ENCODE results near the gene ROR2. TPM values are rescaled to one million over a fixed set of nuclear protein-coding genes. Genes with fewer than 3 reads are reported as not detected.
A peak's percentile ranks its signal among the peaks of the same experiment; 100 is the strongest.

ROR2 gene
- total and polyA plus RNA-seq, 10 donors: 0.65 to 15.6 (median 6.0) TPM

DNA sequence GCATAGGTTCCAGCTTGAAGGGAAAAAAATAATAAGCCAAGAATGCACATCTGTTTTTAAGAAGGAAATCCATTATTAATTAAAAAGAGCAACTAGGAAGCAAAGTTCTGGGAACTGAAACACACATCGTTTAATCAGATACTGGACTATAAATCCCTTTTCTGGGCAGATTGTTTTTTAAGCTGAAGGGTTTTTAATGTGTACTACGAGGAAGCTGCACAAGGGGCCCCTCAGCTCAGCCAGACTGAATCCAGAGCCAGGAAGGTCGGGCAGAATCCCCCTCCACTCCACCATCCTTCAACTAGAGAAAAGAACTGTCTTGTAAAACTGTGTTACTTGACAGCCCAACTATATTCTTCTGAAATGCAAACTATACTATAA lies 49.2 kb downstream of the ROR2 start:
- Histone ChIP-seq H3K9me3 (no peaks in the 10 kb centered on the region), H3K27ac (peak overlapping the region in 2 of 8 donors; percentile 1 to 4), H3K27me3 (replicated peaks in 1 of 7) (peaks cover 0 to 25% (median 0%) of the 10 kb centered on the region in 7 donors), H3K4me3 (no peak overlapping the region), H3K4me1 (peaks cover 0 to 25% (median 8%) of the 10 kb centered on the region in 6 donors), H3K36me3 (no peaks in the 10 kb centered on the region)
- 44 to 69% (median 55%) methylated on average over 3 of the region's 3 CpGs for WGBS, 5 donors
- TF ChIP-seq CTCF (IDR thresholded peaks at IDR 0.05 in 8 of 11, conservative IDR thresholded peaks at IDR 0.05 in 3 of 11) (no peak), POLR2AphosphoS5 (IDR thresholded peaks at IDR 0.05) (no peak), POLR2A (IDR thresholded peaks at IDR 0.05) (no peak)
- no peak for DNase-seq
- intact Hi-C loops (cut with DNase I; ENCODE audit: low total_unique reads): no loop called here

DNA sequence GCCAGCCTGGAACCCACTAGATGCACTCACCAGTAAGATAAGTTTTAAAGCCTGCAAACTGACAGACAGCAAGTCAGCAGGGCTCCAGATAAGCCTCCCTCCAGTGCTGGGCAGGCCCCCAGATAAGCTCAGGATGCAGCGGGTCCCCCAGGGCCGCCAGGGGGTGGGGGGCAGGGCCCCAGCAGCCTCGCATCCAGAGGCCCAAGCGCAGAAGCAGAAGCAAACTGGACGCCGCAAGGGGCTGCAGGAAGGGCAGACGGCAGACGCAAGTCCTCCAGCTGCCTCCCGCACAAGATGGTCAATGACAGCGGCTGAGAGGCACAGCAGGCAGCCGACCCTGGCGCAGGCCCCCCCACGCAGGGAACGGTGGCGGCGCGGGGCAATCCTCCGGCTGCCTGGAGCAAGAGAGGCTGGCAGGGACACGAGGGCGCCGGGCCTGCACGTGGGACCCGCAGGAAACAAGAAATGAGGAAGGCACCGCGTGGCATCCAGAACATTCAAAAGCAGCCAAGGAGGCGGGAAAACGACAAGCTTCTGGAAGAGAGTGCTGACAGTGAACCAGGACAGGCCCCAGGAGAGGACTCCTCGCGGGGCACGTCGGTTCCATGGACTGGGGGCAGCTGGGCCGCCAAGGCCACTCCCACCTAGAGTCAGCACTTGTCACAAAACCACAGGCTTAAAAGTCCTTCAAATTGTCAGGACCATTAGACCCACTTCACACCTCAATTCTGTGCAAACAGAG lies 49.8 kb downstream of the ROR2 start:
- H3K27me3 ChIP-seq (replicated peaks in 1 of 7): peaks cover 0 to 29% (median 0%) of the 10 kb centered on the region in 7 donors
- 55 to 69% (median 63%) methylated on average over 31 to 32 of the region's 32 CpGs for WGBS, 5 donors
- peaks cover 0 to 21% (median 7%) of the 10 kb centered on the region in 6 donors for H3K4me1 ChIP-seq
- peak; percentile 70 for DNase-seq
- intact Hi-C loops (cut with DNase I; ENCODE audit: low total_unique reads): no loop called here
- no peaks in the 10 kb centered on the region for H3K9me3 ChIP-seq
- no peak overlapping the region for H3K4me3 ChIP-seq
- peak overlapping the region in 2 of 8 donors; percentile 1 to 4 for H3K27ac ChIP-seq
- TF ChIP-seq POLR2AphosphoS5 (IDR thresholded peaks at IDR 0.05) (peak in 1 of 3 donors; percentile 31), POLR2A (IDR thresholded peaks at IDR 0.05) (no peak)
- no peaks in the 10 kb centered on the region for H3K36me3 ChIP-seq

DNA sequence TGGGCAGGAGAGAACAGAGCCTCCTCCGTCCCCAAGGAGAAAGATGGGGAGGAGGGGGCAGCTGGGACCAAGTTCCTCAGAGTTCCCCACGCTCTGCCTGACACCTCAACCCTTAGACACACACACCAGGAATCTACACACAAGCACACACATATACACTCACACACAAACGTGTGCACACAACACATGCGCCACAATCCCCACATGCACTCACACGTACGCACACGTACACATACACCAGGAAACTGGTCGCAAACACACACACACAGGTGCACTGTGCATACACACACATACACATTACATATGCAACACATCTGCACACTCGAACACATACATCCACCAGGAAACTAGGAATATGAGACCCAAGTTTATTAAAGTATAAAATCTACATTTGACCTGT lies 50.4 kb downstream of the ROR2 start:
- peaks cover 0 to 21% (median 6%) of the 10 kb centered on the region in 6 donors for H3K4me1 ChIP-seq
- no peak overlapping the region for H3K27ac ChIP-seq
- intact Hi-C loops (cut with DNase I; ENCODE audit: low total_unique reads): no loop called here
- H3K36me3 ChIP-seq: no peaks in the 10 kb centered on the region
- no peak overlapping the region for H3K4me3 ChIP-seq
- TF ChIP-seq POLR2A (IDR thresholded peaks at IDR 0.05) (no peak), POLR2AphosphoS5 (IDR thresholded peaks at IDR 0.05) (no peak), CTCF (IDR thresholded peaks at IDR 0.05 in 8 of 11, conservative IDR thresholded peaks at IDR 0.05 in 3 of 11) (no peak)
- H3K27me3 ChIP-seq (replicated peaks in 1 of 7): peaks cover 0 to 34% (median 0%) of the 10 kb centered on the region in 7 donors
- DNase-seq: peak; percentile 31
- 85 to 91% (median 89%) methylated on average over 9 of the region's 9 CpGs for WGBS, 5 donors
- H3K9me3 ChIP-seq: no peaks in the 10 kb centered on the region

DNA sequence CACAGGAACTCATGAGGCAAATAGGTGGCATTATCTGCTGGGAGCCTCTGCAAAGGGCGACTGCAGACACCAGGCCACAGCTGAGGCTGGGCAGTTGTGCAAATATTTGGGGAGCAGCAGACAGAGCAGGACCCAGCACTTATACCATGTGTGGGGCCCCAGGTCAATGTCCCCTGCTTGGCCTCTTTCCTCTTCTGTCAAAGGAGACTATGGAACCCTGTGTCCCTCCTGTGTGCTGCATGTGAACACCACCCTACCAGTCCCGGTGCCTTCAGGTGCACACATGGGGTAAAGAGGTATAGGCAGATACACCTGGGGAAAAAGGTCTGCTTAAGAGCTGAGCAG lies 50.8 kb downstream of the ROR2 start:
- 69 to 97% (median 83%) methylated on average over 2 of the region's 2 CpGs for WGBS, 5 donors
- DNase-seq: no peak
- H3K27me3 ChIP-seq (replicated peaks in 1 of 7): peaks cover 0 to 34% (median 0%) of the 10 kb centered on the region in 7 donors
- H3K27ac ChIP-seq: no peak overlapping the region
- no peaks in the 10 kb centered on the region for H3K9me3 ChIP-seq
- TF ChIP-seq POLR2AphosphoS5 (IDR thresholded peaks at IDR 0.05): no peak
- TF ChIP-seq POLR2A (IDR thresholded peaks at IDR 0.05): no peak
- no peak for TF ChIP-seq CTCF (IDR thresholded peaks at IDR 0.05 in 8 of 11, conservative IDR thresholded peaks at IDR 0.05 in 3 of 11)
- H3K4me3 ChIP-seq: no peak overlapping the region
- H3K4me1 ChIP-seq: peaks cover 0 to 21% (median 6%) of the 10 kb centered on the region in 6 donors
- H3K36me3 ChIP-seq: no peaks in the 10 kb centered on the region
- intact Hi-C loops (cut with DNase I; ENCODE audit: low total_unique reads): no loop called here
